Fibroblast of lung (primary cell): ENCODE data around the gene SPEG. TPM values are rescaled to one million over a fixed set of nuclear protein-coding genes. Genes with fewer than 3 reads are reported as not detected.
A peak's percentile ranks its signal among the peaks of the same experiment; 100 is the strongest.

ENCODE experiments used
- DNase-seq, 2 donors: peaks; one replicate each; pipeline versions ENCODE4 v3.0.0 to v3.0.0-alpha.2; 2010; ENCODE audit warnings: low read depth in 2 of 2
- H2AFZ ChIP-seq: 2 replicates; pipeline ENCODE4 v1.5.1; 2012; ENCODE audit warnings: low read length, control low read depth, inconsistent platforms
- H3K27ac ChIP-seq: 2 replicates; pipeline ENCODE4 v1.5.1; 2011; ENCODE audit warnings: low read length, control low read depth; ENCODE audit not compliant: insufficient read depth
- H3K27me3 ChIP-seq: 2 replicates; pipeline ENCODE4 v1.5.1; 2011; ENCODE audit warnings: mild to moderate bottlenecking, low read length; ENCODE audit not compliant: control insufficient read depth, insufficient read depth
- H3K36me3 ChIP-seq: 2 replicates; pipeline ENCODE4 v1.5.1; 2011; ENCODE audit warnings: low read length; ENCODE audit not compliant: control insufficient read depth, insufficient read depth
- H3K4me1 ChIP-seq: 2 replicates; pipeline ENCODE4 v1.5.1; 2011; ENCODE audit warnings: low read length; ENCODE audit not compliant: control insufficient read depth, insufficient read depth; ENCODE audit errors: extremely low read depth
- H3K4me2 ChIP-seq: 2 replicates; pipeline ENCODE4 v1.5.1; 2011; ENCODE audit warnings: low read length, control low read depth; ENCODE audit not compliant: insufficient read depth; ENCODE audit errors: extremely low read depth
- H3K4me3 ChIP-seq, 4 experiments: fragments of 200-600 bp in 1 of 4; sonication (generic) in 1 of 4; replicated peaks in 1 of 4; 2 replicates each; pipeline ENCODE4 v1.5.1; 2011 to 2016; ENCODE audit warnings: low read length in 4 of 4, low read depth in 3 of 4, mild to moderate bottlenecking in 3 of 4, control low read depth in 2 of 4, inconsistent platforms in 1 of 4, mixed read lengths in 1 of 4; ENCODE audit not compliant: insufficient read depth in 1 of 4; ENCODE audit errors: control extremely low read depth in 1 of 4
- H3K79me2 ChIP-seq: 2 replicates; pipeline ENCODE4 v1.5.1; 2012; ENCODE audit warnings: mild to moderate bottlenecking, low read length, inconsistent platforms; ENCODE audit not compliant: control insufficient read depth, insufficient read depth
- H3K9ac ChIP-seq: 2 replicates; pipeline ENCODE4 v1.5.1; 2011; ENCODE audit warnings: mild to moderate bottlenecking, low read length, control low read depth; ENCODE audit not compliant: insufficient read depth
- H3K9me3 ChIP-seq: 2 replicates; pipeline ENCODE4 v1.5.1; 2012; ENCODE audit warnings: low read depth, low read length; ENCODE audit not compliant: control insufficient read depth, insufficient read depth
- H4K20me1 ChIP-seq: 2 replicates; pipeline ENCODE4 v1.5.1; 2011; ENCODE audit warnings: low read length; ENCODE audit not compliant: control insufficient read depth, insufficient read depth; ENCODE audit errors: extremely low read depth
- CTCF ChIP-seq, 2 donors: IDR thresholded peaks in 1 of 2; conservative IDR thresholded peaks in 1 of 2; 1 replicate in 1 of 2; 2 replicates in 1 of 2; pipeline ENCODE4 v1.5.1; 2011 to 2012; ENCODE audit warnings: low read length in 2 of 2, control low read depth in 1 of 2, inconsistent platforms in 1 of 2, low read depth in 1 of 2, mild to moderate bottlenecking in 1 of 2
- EZH2 ChIP-seq: IDR thresholded peaks from 2 replicates; pipeline ENCODE4 v1.5.1; 2012; ENCODE audit warnings: low read length, control low read depth, mild to moderate bottlenecking; ENCODE audit errors: missing control alignments
- polyA plus RNA-seq, 2 donors: library from polyadenylated mRNA; depleted of rRNA in 1 of 2; stranded (reverse) in 1 of 2; unstranded in 1 of 2; fragments of >200 nt; gene quantifications; 2 replicates each; pipeline ENCODE4 v1.2.1, GENCODE V29; 2011 to 2012; ENCODE audit warnings: missing spikeins in 1 of 2
- total RNA-seq: library from RNA; depleted of rRNA; stranded (reverse); fragments of >200 nt; gene quantifications from 2 replicates; pipeline ENCODE4 v1.2.1, GENCODE V29; 2014

Gene SPEG
- total and polyA plus RNA-seq, 2 donors (not counting 1 experiment from before 2014, with no cell fraction given): 9.5 to 20.1 TPM

- Histone ChIP-seq H4K20me1 (no peaks in the 10 kb centered on the region), H3K27ac (no peak overlapping the region), H3K4me2 (no peak overlapping the region), H3K79me2 (no peaks in the 10 kb centered on the region), H3K4me3 (no peak overlapping the region), H3K27me3 (peaks cover 29% of the 10 kb centered on the region), H3K9ac (no peak overlapping the region), H3K36me3 (no peaks in the 10 kb centered on the region), H3K4me1 (no peaks in the 10 kb centered on the region), H3K9me3 (no peaks in the 10 kb centered on the region), H2AFZ (no peak overlapping the region)
- TF ChIP-seq CTCF (conservative IDR thresholded peaks at IDR 0.05 in 1 of 2, IDR thresholded peaks at IDR 0.05 in 1 of 2; ENCODE audit: low read depth in 1 of 2, low read length in 2 of 2): no peak
- peak; percentile 95 for TF ChIP-seq EZH2
- no peak for DNase-seq
Measured at GRCh38 chr2:219484343-219485200, 49.9 kb downstream of the SPEG start.

GRCh38 chr2:219485201-219485580 lies 50.5 kb downstream of the SPEG start:
- Histone ChIP-seq H3K36me3 (no peaks in the 10 kb centered on the region), H4K20me1 (no peaks in the 10 kb centered on the region), H3K27me3 (peaks cover 29% of the 10 kb centered on the region), H3K4me1 (no peaks in the 10 kb centered on the region), H3K9me3 (no peaks in the 10 kb centered on the region), H3K4me3 (no peak overlapping the region), H2AFZ (no peak overlapping the region), H3K27ac (no peak overlapping the region), H3K79me2 (no peaks in the 10 kb centered on the region), H3K9ac (no peak overlapping the region), H3K4me2 (no peak overlapping the region)
- DNase-seq: no peak
- TF ChIP-seq EZH2 (no peak), CTCF (conservative IDR thresholded peaks at IDR 0.05 in 1 of 2, IDR thresholded peaks at IDR 0.05 in 1 of 2; ENCODE audit: low read depth in 1 of 2, low read length in 2 of 2) (no peak)

GRCh38 chr2:219486380-219486959 lies 51.8 kb downstream of the SPEG start:
- no peaks in the 10 kb centered on the region for H3K79me2 ChIP-seq

More at GRCh38 chr2:219486380-219486959, 51.8 kb downstream of the SPEG start:
- TF ChIP-seq EZH2 (no peak), CTCF (conservative IDR thresholded peaks at IDR 0.05 in 1 of 2, IDR thresholded peaks at IDR 0.05 in 1 of 2; ENCODE audit: low read depth in 1 of 2, low read length in 2 of 2) (no peak)
- no peaks in the 10 kb centered on the region for H3K36me3 ChIP-seq
- no peak overlapping the region for H3K9ac ChIP-seq
- no peaks in the 10 kb centered on the region for H4K20me1 ChIP-seq
- H3K4me1 ChIP-seq: no peaks in the 10 kb centered on the region
- peaks cover 29% of the 10 kb centered on the region for H3K27me3 ChIP-seq
- no peak overlapping the region for H3K4me2 ChIP-seq
- H3K9me3 ChIP-seq: no peaks in the 10 kb centered on the region
- no peak for DNase-seq
- H3K27ac ChIP-seq: no peak overlapping the region
- no peak overlapping the region for H3K4me3 ChIP-seq
- no peak overlapping the region for H2AFZ ChIP-seq
